OCI-LY7 (cell line): ENCODE measurements around the gene AOPEP.

Experiments
- CTCF ChIP-seq: fragments of 200-600 bp; sonication (generic); conservative IDR thresholded peaks from 2 replicates; pipeline ENCODE4 v1.5.1; 2014; ENCODE audit warnings: mild to moderate bottlenecking, antibody characterized with exemption, low read length, moderate library complexity, mixed read lengths
- EZH2phosphoT487 ChIP-seq: fragments of 200-600 bp; sonication (generic); IDR thresholded peaks from 2 replicates; pipeline ENCODE4 v1.6.1; 2018; ENCODE audit warnings: low read depth, borderline replicate concordance, mild to moderate bottlenecking, mixed run types, antibody characterized with exemption, low read length, moderate library complexity, mixed read lengths

- no peak for TF ChIP-seq CTCF
- no peak for TF ChIP-seq EZH2phosphoT487
These were observed 142.0 kb downstream of the AOPEP start for GRCh38 chr9:94868464-94868863.
